ENCODE measurements around the gene SPAG6. TPM values are rescaled to one million over a fixed set of nuclear protein-coding genes. Genes with fewer than 3 reads are reported as not detected.
A peak's percentile ranks its signal among the peaks of the same experiment; 100 is the strongest.

SPAG6 gene
- total and polyA plus RNA-seq, 9 of the 15 experiments (the other 6 are each of a cell fraction or from before 2014, with no cell fraction given) = 3.5 to 23.1 (median 11.8) TPM

GRCh38 chr10:22340329-22341189 lies 4.7 kb upstream of the SPAG6 start (continued):
- no peak for TF ChIP-seq ZNF407 (IDR thresholded peaks at IDR 0.05; ENCODE audit: low read depth)
- TF ChIP-seq POLR2H (tag; IDR thresholded peaks at IDR 0.05; ENCODE audit: low read depth) = peak; percentile 61; the same call in 1 of the 2 replicates
- no peak for TF ChIP-seq MTA2 (IDR thresholded peaks at IDR 0.05; ENCODE audit: low read depth)
- no peak for TF ChIP-seq ZNF431 (CRISPR knock-in tag; IDR thresholded peaks at IDR 0.05)
- TF ChIP-seq CHD1 (IDR thresholded peaks at IDR 0.05; ENCODE audit: low read length) = peak; percentile 15
- TF ChIP-seq EZH2 (IDR thresholded peaks at IDR 0.05; ENCODE audit: borderline replicate concordance, low read depth, low read length) = no peak
- TF ChIP-seq BCL6 (CRISPR knock-in tag; IDR thresholded peaks at IDR 0.05) = no peak
- no peak for TF ChIP-seq ZNF583 (CRISPR knock-in tag; IDR thresholded peaks at IDR 0.05)
- TF ChIP-seq TRIM24 (IDR thresholded peaks at IDR 0.05) = no peak
- TF ChIP-seq ZNF449 (CRISPR knock-in tag; IDR thresholded peaks at IDR 0.05) = no peak
- TF ChIP-seq CHAMP1 (IDR thresholded peaks at IDR 0.05) = peak; percentile 15; the same call in 1 of the 2 replicates
- TF ChIP-seq ZNF589 (CRISPR knock-in tag; IDR thresholded peaks at IDR 0.05; ENCODE audit: low read depth) = no peak
